ENCODE results near the gene TPBGL. TPM values are rescaled to one million over a fixed set of nuclear protein-coding genes. Genes with fewer than 3 reads are reported as not detected.

The TPBGL gene
- total and polyA plus RNA-seq, 5 donors from 2014 or later, result 0.11 to 0.12 TPM; not detected in 3

- H3K4me3 ChIP-seq (ENCODE audit: low read depth, low read length), result no peak overlapping the region
- no peak overlapping the region for H3K27ac Mint-ChIP-seq
- no peaks in the 10 kb centered on the region for H3K36me3 ChIP-seq (ENCODE audit: control insufficient read depth, insufficient read depth, low read length)
- H3K27ac ChIP-seq (ENCODE audit: insufficient read depth, low read length, poor library complexity, severe bottlenecking), result no peak overlapping the region
- H3K9me3 Mint-ChIP-seq, result peaks cover 0 to 5% (median 0%) of the 10 kb centered on the region in 7 donors
- H3K36me3 Mint-ChIP-seq, result no peaks in the 10 kb centered on the region
- H3K27me3 ChIP-seq (ENCODE audit: control insufficient read depth, insufficient read depth, low read length), result peaks cover 8% of the 10 kb centered on the region
- H3K4me1 ChIP-seq (ENCODE audit: control insufficient read depth, insufficient read depth, low read length, poor library complexity, severe bottlenecking), result no peaks in the 10 kb centered on the region
- no peaks in the 10 kb centered on the region for H3K9me3 ChIP-seq (ENCODE audit: control insufficient read depth in 2 of 2, low read length in 2 of 2)
- H3K4me3 Mint-ChIP-seq, result no peak overlapping the region
- peaks cover 19% of the 10 kb centered on the region for H3K27me3 Mint-ChIP-seq
- ATAC-seq (ENCODE audit: low read depth in 2 of 2), result no peak
- H3K4me1 Mint-ChIP-seq, result no peaks in the 10 kb centered on the region
- no peak for DNase-seq
Measured at GRCh38 chr11:75214843-75215242, 25.7 kb upstream of the TPBGL start.

- H3K4me1 ChIP-seq (ENCODE audit: control insufficient read depth, insufficient read depth, low read length, poor library complexity, severe bottlenecking), result no peaks in the 10 kb centered on the region
- H3K9me3 Mint-ChIP-seq, result peaks cover 0 to 5% (median 0%) of the 10 kb centered on the region in 7 donors
- H3K9me3 ChIP-seq (ENCODE audit: control insufficient read depth in 2 of 2, low read length in 2 of 2), result no peaks in the 10 kb centered on the region
- ATAC-seq (ENCODE audit: low read depth in 2 of 2), result no peak
- no peak for DNase-seq
- H3K36me3 ChIP-seq (ENCODE audit: control insufficient read depth, insufficient read depth, low read length), result no peaks in the 10 kb centered on the region
- H3K4me3 Mint-ChIP-seq, result no peak overlapping the region
- H3K27ac ChIP-seq (ENCODE audit: insufficient read depth, low read length, poor library complexity, severe bottlenecking), result no peak overlapping the region
- no peak overlapping the region for H3K4me3 ChIP-seq (ENCODE audit: low read depth, low read length)
- H3K4me1 Mint-ChIP-seq, result no peaks in the 10 kb centered on the region
- H3K27ac Mint-ChIP-seq, result no peak overlapping the region
- peaks cover 15% of the 10 kb centered on the region for H3K27me3 Mint-ChIP-seq
- H3K27me3 ChIP-seq (ENCODE audit: control insufficient read depth, insufficient read depth, low read length), result peaks cover 3% of the 10 kb centered on the region
- no peaks in the 10 kb centered on the region for H3K36me3 Mint-ChIP-seq
Measured at GRCh38 chr11:75219869-75220268, 20.7 kb upstream of the TPBGL start.

GRCh38 chr11:75223954-75224643, 16.5 kb upstream of the TPBGL start:
- H3K9me3 ChIP-seq (ENCODE audit: control insufficient read depth in 2 of 2, low read length in 2 of 2), result no peaks in the 10 kb centered on the region
- peaks cover 13% of the 10 kb centered on the region for H3K27me3 Mint-ChIP-seq
- no peaks in the 10 kb centered on the region for H3K4me1 ChIP-seq (ENCODE audit: control insufficient read depth, insufficient read depth, low read length, poor library complexity, severe bottlenecking)
- no peaks in the 10 kb centered on the region for H3K4me1 Mint-ChIP-seq
- H3K4me3 ChIP-seq (ENCODE audit: low read depth, low read length), result no peak overlapping the region
- no peak overlapping the region for H3K27ac Mint-ChIP-seq
- H3K9me3 Mint-ChIP-seq, result no peaks in the 10 kb centered on the region
- H3K4me3 Mint-ChIP-seq, result no peak overlapping the region
- no peaks in the 10 kb centered on the region for H3K36me3 ChIP-seq (ENCODE audit: control insufficient read depth, insufficient read depth, low read length)
- H3K36me3 Mint-ChIP-seq, result no peaks in the 10 kb centered on the region
- DNase-seq (no peak), ATAC-seq (ENCODE audit: low read depth in 2 of 2) (no peak)
- no peaks in the 10 kb centered on the region for H3K27me3 ChIP-seq (ENCODE audit: control insufficient read depth, insufficient read depth, low read length)
- H3K27ac ChIP-seq (ENCODE audit: insufficient read depth, low read length, poor library complexity, severe bottlenecking), result no peak overlapping the region

GRCh38 chr11:75225794-75226193, 14.8 kb upstream of the TPBGL start:
- Histone ChIP-seq H3K27ac (ENCODE audit: insufficient read depth, low read length, poor library complexity, severe bottlenecking) (no peak overlapping the region), H3K9me3 (ENCODE audit: control insufficient read depth in 2 of 2, low read length in 2 of 2) (no peaks in the 10 kb centered on the region), H3K27me3 (ENCODE audit: control insufficient read depth, insufficient read depth, low read length) (no peaks in the 10 kb centered on the region), H3K4me1 (ENCODE audit: control insufficient read depth, insufficient read depth, low read length, poor library complexity, severe bottlenecking) (no peaks in the 10 kb centered on the region), H3K4me3 (ENCODE audit: low read depth, low read length) (no peak overlapping the region), H3K36me3 (ENCODE audit: control insufficient read depth, insufficient read depth, low read length) (no peaks in the 10 kb centered on the region)
- DNase-seq (no peak), ATAC-seq (ENCODE audit: low read depth in 2 of 2) (no peak)
- peaks cover 0 to 3% (median 0%) of the 10 kb centered on the region in 4 donors for H3K4me1 Mint-ChIP-seq
- H3K36me3 Mint-ChIP-seq, result no peaks in the 10 kb centered on the region
- H3K27me3 Mint-ChIP-seq, result peaks cover 13% of the 10 kb centered on the region
- no peaks in the 10 kb centered on the region for H3K9me3 Mint-ChIP-seq
- no peak overlapping the region for H3K4me3 Mint-ChIP-seq
- no peak overlapping the region for H3K27ac Mint-ChIP-seq

GRCh38 chr11:75229466-75229865, 11.1 kb upstream of the TPBGL start:
- peaks cover 0 to 2% (median 0%) of the 10 kb centered on the region in 7 donors for H3K9me3 Mint-ChIP-seq
- ATAC-seq (ENCODE audit: low read depth in 2 of 2) (no peak), DNase-seq (no peak)
- no peak overlapping the region for H3K27ac Mint-ChIP-seq
- Histone ChIP-seq H3K4me1 (ENCODE audit: control insufficient read depth, insufficient read depth, low read length, poor library complexity, severe bottlenecking) (no peaks in the 10 kb centered on the region), H3K27me3 (ENCODE audit: control insufficient read depth, insufficient read depth, low read length) (no peaks in the 10 kb centered on the region), H3K36me3 (ENCODE audit: control insufficient read depth, insufficient read depth, low read length) (no peaks in the 10 kb centered on the region), H3K9me3 (ENCODE audit: control insufficient read depth in 2 of 2, low read length in 2 of 2) (no peaks in the 10 kb centered on the region), H3K27ac (ENCODE audit: insufficient read depth, low read length, poor library complexity, severe bottlenecking) (no peak overlapping the region), H3K4me3 (ENCODE audit: low read depth, low read length) (no peak overlapping the region)
- H3K27me3 Mint-ChIP-seq, result peaks cover 18% of the 10 kb centered on the region
- H3K36me3 Mint-ChIP-seq, result peaks cover 5% of the 10 kb centered on the region
- peaks cover 0 to 3% (median 0%) of the 10 kb centered on the region in 4 donors for H3K4me1 Mint-ChIP-seq
- no peak overlapping the region for H3K4me3 Mint-ChIP-seq

GRCh38 chr11:75230621-75231020, 10.0 kb upstream of the TPBGL start:
- no peaks in the 10 kb centered on the region for H3K4me1 ChIP-seq (ENCODE audit: control insufficient read depth, insufficient read depth, low read length, poor library complexity, severe bottlenecking)
- no peaks in the 10 kb centered on the region for H3K36me3 ChIP-seq (ENCODE audit: control insufficient read depth, insufficient read depth, low read length)
- peaks cover 0 to 3% (median 0%) of the 10 kb centered on the region in 4 donors for H3K4me1 Mint-ChIP-seq
- peaks cover 25% of the 10 kb centered on the region for H3K27me3 Mint-ChIP-seq
- H3K4me3 ChIP-seq (ENCODE audit: low read depth, low read length), result no peak overlapping the region
- peaks cover 5% of the 10 kb centered on the region for H3K36me3 Mint-ChIP-seq
- no peaks in the 10 kb centered on the region for H3K9me3 ChIP-seq (ENCODE audit: control insufficient read depth in 2 of 2, low read length in 2 of 2)
- no peaks in the 10 kb centered on the region for H3K27me3 ChIP-seq (ENCODE audit: control insufficient read depth, insufficient read depth, low read length)
- ATAC-seq (ENCODE audit: low read depth in 2 of 2) (no peak), DNase-seq (no peak)
- peaks cover 0 to 3% (median 0%) of the 10 kb centered on the region in 7 donors for H3K9me3 Mint-ChIP-seq
- no peak overlapping the region for H3K27ac Mint-ChIP-seq
- no peak overlapping the region for H3K27ac ChIP-seq (ENCODE audit: insufficient read depth, low read length, poor library complexity, severe bottlenecking)
- no peak overlapping the region for H3K4me3 Mint-ChIP-seq

GRCh38 chr11:75233754-75234172, 6.8 kb upstream of the TPBGL start:
- DNase-seq, result peak in 1 of 3 donors; percentile 23
- H3K4me3 ChIP-seq (ENCODE audit: low read depth, low read length), result no peak overlapping the region
- no peaks in the 10 kb centered on the region for H3K4me1 ChIP-seq (ENCODE audit: control insufficient read depth, insufficient read depth, low read length, poor library complexity, severe bottlenecking)
- no peak overlapping the region for H3K27ac Mint-ChIP-seq
- H3K36me3 Mint-ChIP-seq, result peaks cover 5% of the 10 kb centered on the region
- peaks cover 29% of the 10 kb centered on the region for H3K27me3 Mint-ChIP-seq
- no peaks in the 10 kb centered on the region for H3K36me3 ChIP-seq (ENCODE audit: control insufficient read depth, insufficient read depth, low read length)
- peaks cover 0 to 3% (median 0%) of the 10 kb centered on the region in 7 donors for H3K9me3 Mint-ChIP-seq
- peaks cover 0 to 4% (median 1%) of the 10 kb centered on the region in 4 donors for H3K4me1 Mint-ChIP-seq
- H3K4me3 Mint-ChIP-seq, result peak overlapping the region in 1 of 4 donors; percentile 16
- no peaks in the 10 kb centered on the region for H3K27me3 ChIP-seq (ENCODE audit: control insufficient read depth, insufficient read depth, low read length)
- no peak for ATAC-seq (ENCODE audit: low read depth in 2 of 2)
- no peaks in the 10 kb centered on the region for H3K9me3 ChIP-seq (ENCODE audit: control insufficient read depth in 2 of 2, low read length in 2 of 2)
- no peak overlapping the region for H3K27ac ChIP-seq (ENCODE audit: insufficient read depth, low read length, poor library complexity, severe bottlenecking)

DNA sequence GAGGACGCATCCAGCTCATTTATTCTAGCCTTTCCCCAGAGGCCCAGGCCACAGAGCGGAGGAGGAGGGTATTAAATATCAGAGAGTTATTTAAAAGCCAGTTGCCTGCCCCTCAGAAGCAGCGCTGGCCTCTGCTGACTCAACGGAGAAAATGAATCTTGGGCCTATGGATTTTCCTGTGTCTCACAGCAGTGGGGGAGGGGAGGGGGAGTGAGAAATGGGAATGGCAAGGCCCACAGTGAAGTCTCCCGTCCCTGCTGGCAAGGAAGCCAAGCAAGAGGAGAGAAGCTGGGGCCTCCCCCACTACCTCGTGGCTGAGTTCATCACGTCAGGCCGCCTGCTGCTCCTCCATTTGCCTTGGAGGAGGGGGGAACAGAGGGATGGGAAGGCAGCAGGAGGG, 4.5 kb upstream of the TPBGL start:
- peaks cover 10% of the 10 kb centered on the region for H3K27me3 ChIP-seq (ENCODE audit: control insufficient read depth, insufficient read depth, low read length)
- H3K4me3 Mint-ChIP-seq, result no peak overlapping the region
- H3K4me3 ChIP-seq (ENCODE audit: low read depth, low read length), result no peak overlapping the region
- peaks cover 5% of the 10 kb centered on the region for H3K36me3 Mint-ChIP-seq
- H3K9me3 Mint-ChIP-seq, result peaks cover 0 to 5% (median 0%) of the 10 kb centered on the region in 7 donors
- peaks cover 42% of the 10 kb centered on the region for H3K27me3 Mint-ChIP-seq
- peaks cover 0 to 12% (median 4%) of the 10 kb centered on the region in 4 donors for H3K4me1 Mint-ChIP-seq
- no peak overlapping the region for H3K27ac Mint-ChIP-seq
- no peak for ATAC-seq (ENCODE audit: low read depth in 2 of 2)
- H3K4me1 ChIP-seq (ENCODE audit: control insufficient read depth, insufficient read depth, low read length, poor library complexity, severe bottlenecking), result peaks cover 10% of the 10 kb centered on the region
- no peak for DNase-seq
- H3K36me3 ChIP-seq (ENCODE audit: control insufficient read depth, insufficient read depth, low read length), result no peaks in the 10 kb centered on the region
- no peaks in the 10 kb centered on the region for H3K9me3 ChIP-seq (ENCODE audit: control insufficient read depth in 2 of 2, low read length in 2 of 2)
- no peak overlapping the region for H3K27ac ChIP-seq (ENCODE audit: insufficient read depth, low read length, poor library complexity, severe bottlenecking)
